Choroid plexus epithelial cell (primary cell): ENCODE data around the gene IFFO2.

ENCODE experiments used
- DNase-seq: peaks from one replicate; pipeline ENCODE4 v3.0.0-alpha.2; 2010; ENCODE audit warnings: low read depth
- H3K4me3 ChIP-seq: 2 replicates; pipeline ENCODE4 v1.5.1; 2011; ENCODE audit warnings: low read depth, mild to moderate bottlenecking, control low read depth, low read length, moderate library complexity
- CTCF ChIP-seq: conservative IDR thresholded peaks from 2 replicates; pipeline ENCODE4 v1.5.1; 2011; ENCODE audit warnings: low read depth, mild to moderate bottlenecking, control low read depth, inconsistent platforms, low read length, moderate library complexity

IFFO2 gene

GRCh38 chr1:18981242-18981641 lies 24.8 kb upstream of the IFFO2 start:
- no peak overlapping the region for H3K4me3 ChIP-seq
- no peak for DNase-seq

DNA sequence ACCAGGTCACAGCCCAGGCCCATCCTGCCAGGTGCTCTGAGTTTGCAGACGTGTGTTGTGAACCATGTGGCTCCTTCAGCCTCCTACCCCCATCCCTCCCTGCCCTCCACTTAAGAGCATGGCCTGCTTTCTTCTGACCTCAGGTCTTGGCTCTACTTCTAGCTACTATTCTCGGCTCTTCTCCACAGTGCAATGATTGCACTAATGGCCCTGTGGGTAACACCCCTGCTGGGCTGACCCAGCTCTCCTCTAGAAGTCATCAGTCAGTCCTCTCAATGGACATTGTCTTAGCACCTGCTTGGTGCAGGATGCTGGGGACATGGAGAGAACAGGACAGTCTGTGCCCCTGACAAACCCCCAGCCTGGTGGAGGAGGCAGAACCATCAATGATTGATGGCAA lies 22.2 kb upstream of the IFFO2 start:
- H3K4me3 ChIP-seq: no peak overlapping the region
- no peak for DNase-seq
- no peak for TF ChIP-seq CTCF

More at GRCh38 chr1:18981242-18981641, 24.8 kb upstream of the IFFO2 start:
- TF ChIP-seq CTCF: no peak

GRCh38 chr1:18977428-18977827 lies 21.0 kb upstream of the IFFO2 start:
- no peak for DNase-seq
- no peak for TF ChIP-seq CTCF
- H3K4me3 ChIP-seq: no peak overlapping the region

GRCh38 chr1:18976096-18976495 lies 19.6 kb upstream of the IFFO2 start:
- H3K4me3 ChIP-seq: no peak overlapping the region
- no peak for TF ChIP-seq CTCF
- DNase-seq: no peak

- H3K4me3 ChIP-seq: no peak overlapping the region
- no peak for TF ChIP-seq CTCF
- no peak for DNase-seq
These were observed 18.1 kb upstream of the IFFO2 start for GRCh38 chr1:18974606-18975005.

GRCh38 chr1:18974005-18974404 lies 17.5 kb upstream of the IFFO2 start:
- TF ChIP-seq CTCF: no peak
- H3K4me3 ChIP-seq: no peak overlapping the region
- no peak for DNase-seq

GRCh38 chr1:18973446-18973955 lies 17.0 kb upstream of the IFFO2 start:
- no peak for DNase-seq
- H3K4me3 ChIP-seq: no peak overlapping the region
- TF ChIP-seq CTCF: no peak
